ENCODE measurements around the gene CLOCK.

GRCh38 chr4:55575513-55575912, 28.8 kb upstream of the CLOCK start:
- TF ChIP-seq CTCF (IDR thresholded peaks at IDR 0.05; ENCODE audit: poor library complexity) (no peak), EZH2 (IDR thresholded peaks at IDR 0.05; ENCODE audit: borderline replicate concordance) (no peak)
